IPS DF 4.7 (cell line): Measurements from ENCODE around the gene TDRD15.
A peak's percentile ranks its signal among the peaks of the same experiment; 100 is the strongest.
"Not testable (repeated sequence)": the region's sequence is repeated elsewhere in the genome, so short reads cannot be mapped to it uniquely, and the experiment has no call there.

ENCODE experiments used
- DNase-seq: peaks from one replicate; pipeline ENCODE4 v3.0.0-alpha.2; 2013; ENCODE audit warnings: low spot score; ENCODE audit errors: extremely low read depth

TDRD15 gene

DNA sequence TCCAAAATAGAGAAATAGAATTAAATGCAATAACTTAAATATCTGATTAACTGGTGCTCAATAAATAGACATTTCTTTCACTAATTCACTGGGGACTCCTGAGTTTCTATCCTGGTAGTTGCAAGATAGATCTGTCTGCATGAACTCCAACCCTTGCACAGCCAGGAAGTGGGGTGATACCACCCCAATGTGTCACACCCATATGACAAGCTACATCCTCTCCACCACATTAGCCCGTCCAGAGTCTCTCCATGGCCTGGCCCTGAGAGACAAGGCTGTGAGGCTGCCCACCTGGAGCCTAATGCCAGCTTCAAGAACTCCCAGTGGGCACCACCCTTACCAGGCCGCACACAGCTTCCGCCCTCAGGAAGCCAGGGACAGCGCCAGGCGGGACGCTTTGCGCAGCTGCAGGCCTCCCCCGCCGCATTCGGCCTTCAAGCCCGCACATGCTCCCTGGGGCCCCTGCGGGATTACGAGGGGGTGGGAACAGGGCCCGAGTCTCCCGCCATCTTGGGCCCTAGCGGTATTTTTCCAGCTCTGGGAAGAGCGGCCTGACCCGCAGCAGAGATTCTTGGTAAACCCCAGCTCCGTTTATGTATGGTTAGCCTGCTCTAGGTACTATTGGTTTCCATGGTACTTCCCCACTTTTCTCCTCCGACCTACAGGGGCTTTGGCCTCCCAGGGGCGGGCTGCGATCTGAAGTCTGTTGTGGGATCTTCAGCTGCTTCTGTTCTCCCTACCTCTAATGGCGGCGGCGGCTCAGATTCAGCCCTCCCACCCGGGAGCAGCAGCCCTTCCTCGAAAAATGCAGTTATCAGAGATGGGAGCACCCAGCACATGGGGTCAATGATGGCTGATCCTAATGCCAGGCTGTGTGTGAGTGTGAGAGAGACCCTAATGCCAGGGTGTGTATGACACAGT is at the start of gene TDRD15:
TSS of gene TDRD15 (plus strand) at position 496 of the 921 bp plus-strand sequence. CDS start 13,500 bp downstream, outside the sequence.
- DNase-seq = no peak

DNA sequence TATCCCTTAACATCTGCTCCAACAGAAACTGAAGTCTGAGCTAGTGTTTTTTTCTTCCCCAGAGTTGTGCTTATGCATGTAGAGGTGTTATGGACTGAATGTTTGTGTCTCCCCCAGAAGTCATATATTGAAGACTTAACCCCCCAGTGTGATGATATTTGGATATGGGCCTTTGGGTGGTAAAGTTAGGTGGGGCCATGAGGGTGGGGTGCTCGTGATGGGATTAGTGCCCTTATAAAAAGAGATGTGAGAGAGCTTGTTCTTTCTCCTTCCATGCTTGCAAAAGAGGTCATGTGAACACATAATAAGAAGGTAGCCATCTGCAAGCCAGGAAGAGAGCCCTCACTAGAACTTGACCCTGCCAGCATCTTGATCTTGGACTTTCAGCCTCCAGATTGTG is 45.5 kb upstream of the TDRD15 start:
- no peak for DNase-seq

DNA sequence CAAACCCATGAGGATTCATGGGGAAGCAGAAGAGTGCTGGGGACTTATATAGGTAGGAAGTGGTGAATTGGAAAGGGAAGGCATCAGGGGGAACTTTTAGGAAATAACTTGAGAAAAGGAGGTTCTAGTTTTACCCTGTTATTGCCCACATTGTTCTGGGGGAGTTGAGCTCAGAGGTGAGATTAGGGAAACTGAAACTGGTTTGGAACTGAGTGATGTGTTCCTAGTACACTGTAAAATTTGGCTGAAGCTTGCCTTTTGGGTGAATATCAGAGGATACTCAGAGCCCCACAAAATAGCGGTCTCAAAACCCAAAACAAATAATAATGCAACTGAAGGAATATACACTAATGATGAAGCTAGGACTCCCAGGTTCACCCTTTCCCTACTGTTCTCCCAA is 40.3 kb upstream of the TDRD15 start:
- DNase-seq = no peak

DNA sequence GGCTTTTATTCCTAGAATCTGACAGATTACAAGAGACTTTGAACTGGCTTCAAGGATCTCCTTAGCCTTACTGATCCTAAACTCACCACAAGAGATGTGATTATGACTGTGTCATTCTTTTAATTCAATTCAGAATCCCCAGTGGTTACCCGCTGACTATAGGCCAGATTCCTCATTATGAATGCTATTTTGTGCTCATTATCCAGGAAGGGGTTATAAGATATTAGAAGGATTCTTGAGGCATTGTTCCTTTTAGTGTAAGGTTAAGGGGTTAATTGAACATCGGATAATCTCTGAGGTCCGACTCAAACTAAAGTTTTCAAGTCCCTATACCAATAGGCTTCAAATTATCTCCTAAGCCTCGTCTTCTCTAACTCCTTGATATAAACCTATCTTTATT is 39.4 kb upstream of the TDRD15 start:
- DNase-seq = no peak

DNA sequence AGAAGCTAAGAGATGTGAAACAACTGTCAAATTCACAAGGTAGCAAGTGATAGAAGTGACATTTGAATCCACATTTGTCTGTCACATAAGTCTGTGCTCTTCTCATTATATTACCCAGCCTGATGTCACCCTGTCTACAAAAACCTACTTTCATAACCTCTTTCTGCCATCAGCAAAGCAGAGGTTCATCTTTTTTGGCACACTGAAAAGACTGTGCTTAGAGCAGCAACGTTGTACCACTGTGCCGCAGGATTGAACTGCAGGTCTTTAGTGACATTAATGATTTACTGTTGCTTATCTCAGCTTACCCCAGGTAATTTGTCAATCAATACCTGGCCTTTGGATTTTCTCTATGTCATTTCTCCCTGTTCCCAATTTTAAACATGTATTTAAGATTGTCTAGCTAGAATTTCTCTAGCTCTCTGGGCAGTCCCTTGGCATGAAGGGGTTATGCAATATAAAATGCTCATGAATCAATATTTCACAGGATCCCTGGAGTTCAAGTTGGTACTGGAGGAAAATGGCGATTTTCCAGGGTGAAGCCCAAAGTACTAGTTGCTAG is 31.4 kb upstream of the TDRD15 start:
- no peak for DNase-seq

DNA sequence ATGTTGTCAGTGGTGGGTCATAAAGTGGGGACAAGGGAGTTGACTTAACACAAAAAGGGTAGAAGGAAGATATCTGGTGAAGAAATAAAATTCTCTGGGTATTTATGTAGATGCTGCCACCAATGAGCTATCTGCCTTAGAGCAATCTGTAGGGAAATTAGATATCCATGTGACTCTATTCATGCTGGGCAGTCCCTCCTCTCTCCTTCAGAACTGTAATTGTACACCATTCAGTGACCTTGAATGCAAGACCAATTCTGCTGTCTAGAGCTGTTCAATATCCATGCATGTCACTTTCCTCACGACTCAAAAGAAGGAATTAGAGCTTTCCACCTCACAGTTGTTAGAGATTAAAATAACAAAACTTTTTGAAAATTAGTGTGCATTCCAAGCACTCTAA is 28.6 kb upstream of the TDRD15 start:
- no peak for DNase-seq

DNA sequence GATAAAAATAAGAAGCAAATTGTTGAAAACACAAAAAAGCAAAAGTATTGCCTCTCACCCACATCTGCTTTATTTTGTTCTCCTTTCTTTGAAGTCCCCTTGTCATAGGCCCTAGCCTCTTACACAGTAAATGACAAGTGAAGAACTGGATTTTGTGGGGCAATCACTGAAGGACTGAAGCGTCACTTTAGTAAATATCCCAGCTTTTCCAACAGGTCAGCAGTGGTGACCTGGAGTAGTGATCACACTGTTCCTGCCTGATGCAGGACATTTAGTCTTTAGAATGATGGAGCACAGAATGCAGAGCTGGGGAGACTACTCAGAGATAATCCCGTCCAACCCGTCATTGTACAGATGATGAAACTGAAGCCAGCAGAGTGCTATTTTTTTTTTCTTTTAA is 28.1 kb upstream of the TDRD15 start:
- no peak for DNase-seq

DNA sequence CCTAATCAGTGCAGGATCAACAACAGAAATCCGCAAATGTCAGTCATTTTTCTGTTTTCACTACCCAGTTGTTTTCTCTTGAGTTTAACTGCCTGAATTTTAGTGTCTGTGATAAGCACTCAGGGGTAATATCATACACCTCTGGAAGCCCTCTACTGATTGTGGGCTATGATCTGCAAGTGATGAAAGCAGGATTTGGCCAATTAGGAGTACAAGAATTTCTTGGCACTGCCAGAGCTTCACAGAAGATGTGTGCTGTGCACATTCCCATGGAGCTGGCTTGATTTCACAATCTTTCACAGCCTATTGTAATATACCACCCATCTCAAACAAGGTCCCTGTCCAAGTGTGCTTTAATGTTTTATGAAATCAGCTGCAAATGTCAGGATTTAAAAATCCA is 27.3 kb upstream of the TDRD15 start:
- DNase-seq = no peak

DNA sequence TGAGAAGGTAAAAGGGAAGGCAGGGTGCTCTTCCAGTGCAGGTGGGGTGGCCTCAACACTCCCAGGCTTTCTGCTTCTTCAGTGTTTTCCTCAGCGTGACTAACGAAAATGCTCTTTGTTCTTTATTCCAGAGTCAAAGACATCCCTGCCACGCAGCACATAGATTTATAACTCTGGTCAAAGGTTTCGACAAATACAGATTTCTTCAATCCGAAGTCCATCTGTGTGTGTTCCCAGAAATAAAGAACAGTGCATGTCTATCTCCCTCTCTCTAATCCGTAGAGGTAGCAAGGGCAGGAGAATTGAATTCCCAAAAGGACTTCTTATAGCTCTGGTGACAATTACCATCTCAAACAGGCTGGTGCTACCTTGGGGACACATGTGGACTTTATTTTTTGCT is 26.4 kb upstream of the TDRD15 start:
- no peak for DNase-seq

DNA sequence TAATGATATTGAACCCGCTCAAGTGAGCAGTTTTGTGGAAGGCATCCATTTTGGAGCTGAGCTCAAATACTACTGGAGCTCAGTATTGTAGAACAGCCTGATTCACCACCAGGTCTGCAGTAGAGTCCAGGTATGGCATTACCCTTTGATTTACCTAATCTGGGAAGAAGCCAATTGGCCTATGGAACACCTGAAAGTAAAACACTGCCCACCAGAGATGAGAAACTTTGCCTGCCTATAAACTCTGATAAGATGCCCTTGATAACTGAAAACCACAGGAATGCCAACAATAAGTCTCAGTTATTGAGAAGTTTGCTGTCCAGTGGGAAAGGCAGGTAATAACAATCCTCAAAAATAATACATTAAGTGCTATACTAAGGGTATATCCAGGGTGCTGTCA is 25.5 kb upstream of the TDRD15 start:
- DNase-seq = no peak

DNA sequence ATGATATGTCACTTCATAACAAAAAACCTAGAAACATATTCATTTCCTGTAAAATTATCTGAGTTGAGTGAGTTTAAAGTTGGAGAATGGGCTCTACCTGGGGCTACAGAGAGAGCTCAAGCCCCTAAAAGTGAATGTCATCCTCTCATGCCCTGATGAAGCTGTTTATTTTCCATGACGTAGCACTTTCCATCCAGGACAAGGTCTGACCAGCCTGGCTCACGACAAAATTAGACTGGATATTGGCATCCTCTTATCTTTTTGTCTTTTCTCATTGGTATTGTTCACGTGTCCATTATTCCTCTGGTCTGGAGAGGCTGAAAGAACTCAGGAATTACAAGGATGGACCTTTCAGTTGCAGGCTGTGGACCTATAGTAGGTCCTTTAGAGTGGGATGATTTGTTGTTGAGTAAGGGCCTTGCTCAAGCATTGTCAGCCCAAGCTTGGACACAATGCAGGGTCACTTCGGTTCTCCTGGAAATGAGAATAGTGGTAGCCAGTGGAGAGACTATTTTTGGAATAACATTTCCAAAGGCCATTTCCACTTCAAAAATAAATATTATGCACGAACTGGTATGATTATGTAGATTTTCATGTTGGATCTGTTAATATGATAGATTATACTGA is 24.4 kb upstream of the TDRD15 start:
- no peak for DNase-seq

DNA sequence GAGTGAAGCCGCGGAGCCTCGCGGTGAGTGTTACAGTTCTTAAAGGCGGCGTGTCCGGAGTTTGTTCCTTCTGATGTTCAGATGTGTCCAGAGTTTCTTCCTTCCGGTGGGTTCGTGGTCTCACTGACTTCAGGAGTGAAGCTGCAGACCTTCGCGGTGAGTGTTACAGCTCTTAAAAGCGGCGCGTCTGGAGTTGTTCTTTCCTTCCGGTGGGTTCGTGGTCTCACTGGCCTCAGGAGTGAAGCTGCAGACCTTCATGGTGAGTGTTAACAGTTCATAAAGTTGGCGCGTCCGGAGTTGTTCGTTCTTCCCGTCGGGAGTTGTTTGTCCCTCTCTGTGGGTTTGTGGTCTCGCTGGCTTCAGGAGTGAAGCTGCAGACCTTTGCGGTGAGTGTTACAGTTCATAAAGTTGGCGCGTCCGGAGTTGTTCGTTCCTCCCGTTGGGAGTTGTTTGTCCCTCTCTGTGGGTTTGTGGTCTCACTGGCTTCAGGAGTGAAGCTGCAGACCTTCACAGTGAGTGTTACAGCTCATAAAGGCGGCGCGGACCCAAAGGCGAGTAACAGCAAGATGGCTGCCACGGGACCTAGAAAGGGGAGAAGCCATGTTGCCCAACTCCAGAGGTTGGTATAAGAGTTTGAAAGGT is 22.1 kb upstream of the TDRD15 start:
- not testable (repeated sequence) for DNase-seq

DNA sequence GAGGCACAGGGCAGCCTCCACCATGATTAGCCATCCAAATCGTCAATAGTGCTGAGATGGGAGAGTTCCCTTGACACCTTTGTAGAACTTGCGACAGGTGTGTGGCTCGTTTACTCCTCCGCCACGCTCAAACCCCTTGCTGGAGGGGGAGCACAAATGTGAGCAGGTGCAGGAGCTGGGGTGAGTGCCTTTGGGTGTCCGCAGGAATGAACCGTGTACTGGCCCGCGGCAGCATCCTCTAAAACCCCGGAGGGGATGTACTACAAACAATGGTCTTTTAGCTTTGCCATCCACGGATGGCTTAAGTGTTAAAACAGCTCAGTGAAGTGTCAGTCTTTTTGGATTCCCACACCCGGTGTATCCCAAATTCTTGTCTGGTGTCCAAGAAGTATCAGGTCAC is 21.4 kb upstream of the TDRD15 start:
- DNase-seq = no peak

DNA sequence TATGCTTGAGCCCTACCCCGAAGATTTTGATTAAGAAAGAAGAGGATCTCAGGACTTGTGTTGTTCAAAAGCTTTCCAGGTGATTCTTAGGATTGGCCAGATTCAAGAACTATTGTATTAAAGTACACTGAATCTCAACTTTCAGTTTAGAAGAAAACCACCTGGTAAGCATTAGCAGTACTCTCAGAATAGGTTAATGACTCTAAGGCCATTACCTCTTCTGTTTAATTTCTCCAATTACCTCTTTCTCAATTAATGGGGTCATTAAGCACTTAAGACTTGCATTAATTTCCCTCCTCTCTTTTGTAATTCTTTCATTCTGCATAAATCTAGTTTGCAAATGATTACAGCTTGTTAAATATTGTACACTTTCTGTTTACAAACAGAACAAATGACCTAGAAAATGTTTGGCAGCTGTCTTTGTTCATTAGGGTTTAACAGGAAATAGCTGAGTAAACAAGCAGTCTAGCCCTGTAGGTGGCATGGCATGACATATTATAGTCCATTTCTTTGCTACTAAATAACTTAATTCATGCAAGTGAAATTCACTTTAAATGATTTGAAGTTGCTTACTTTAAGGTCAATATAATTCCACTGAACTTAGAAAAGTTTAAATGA is 20.4 kb upstream of the TDRD15 start:
- no peak for DNase-seq

DNA sequence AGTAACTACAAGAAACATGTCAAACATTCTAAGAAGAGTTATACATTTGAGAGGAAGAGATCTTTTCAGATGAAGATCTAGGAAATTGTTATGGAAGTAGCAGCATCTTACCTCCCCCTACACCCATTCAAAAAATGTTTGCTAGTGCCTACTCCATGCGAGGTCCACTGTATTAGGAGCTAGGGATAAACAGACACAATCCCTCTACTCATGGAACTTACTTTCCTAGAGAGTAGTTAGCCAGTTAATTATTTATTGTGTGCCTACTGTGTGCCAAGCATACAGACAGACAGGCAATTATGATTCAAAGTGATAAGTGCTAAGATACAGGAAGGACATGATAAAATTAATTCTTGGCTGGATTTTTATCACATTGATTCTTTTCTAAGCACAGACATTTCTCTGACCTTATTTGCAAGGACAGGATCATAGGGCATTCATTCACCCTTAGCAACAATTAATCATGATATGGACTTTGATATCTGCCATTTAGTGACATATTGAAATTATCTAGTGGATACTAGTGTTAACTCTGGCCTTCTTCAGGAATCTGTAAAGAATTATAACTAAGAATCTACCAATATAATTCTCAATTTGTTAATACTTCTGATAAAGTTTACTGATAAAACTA is 19.6 kb upstream of the TDRD15 start:
- DNase-seq = no peak

DNA sequence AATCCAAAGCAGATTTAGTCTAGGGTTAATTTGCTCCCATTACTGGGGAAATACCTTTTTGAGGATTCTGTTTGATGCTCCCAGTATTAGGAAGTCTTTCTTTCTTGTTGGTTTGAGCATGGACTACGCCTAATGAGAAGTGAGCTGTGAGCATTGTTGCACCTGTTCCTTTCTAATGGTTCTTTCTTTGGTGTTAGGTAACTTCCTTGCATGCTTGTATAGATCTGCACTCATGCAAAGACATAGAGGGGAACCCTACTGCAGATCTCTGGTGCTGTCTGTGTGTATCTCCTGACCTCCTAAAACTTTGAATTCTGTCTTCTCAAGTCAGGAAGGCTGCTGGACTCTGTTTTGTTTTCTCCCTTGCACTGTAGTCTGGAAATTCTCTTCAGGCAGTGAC is 12.8 kb upstream of the TDRD15 start:
- DNase-seq = no peak

DNA sequence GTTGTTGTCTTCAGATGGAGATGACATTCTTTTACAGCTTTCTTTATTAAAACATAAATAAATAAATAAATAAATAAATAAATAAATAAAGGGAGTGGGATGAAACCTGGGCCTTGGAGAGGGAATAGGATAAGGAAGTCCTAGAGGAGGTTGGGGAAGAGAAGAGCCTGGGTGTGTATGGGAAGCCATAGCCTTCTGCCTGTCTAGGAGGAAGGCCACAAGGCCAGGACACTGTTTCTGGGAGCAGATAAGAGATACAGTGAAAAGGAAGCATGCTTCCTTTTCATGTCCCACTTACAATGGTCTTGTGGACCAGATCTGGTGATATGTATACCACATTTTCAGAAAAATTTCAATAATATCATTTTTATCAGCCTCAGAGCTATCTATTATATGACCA is 6.1 kb upstream of the TDRD15 start:
- no peak for DNase-seq

DNA sequence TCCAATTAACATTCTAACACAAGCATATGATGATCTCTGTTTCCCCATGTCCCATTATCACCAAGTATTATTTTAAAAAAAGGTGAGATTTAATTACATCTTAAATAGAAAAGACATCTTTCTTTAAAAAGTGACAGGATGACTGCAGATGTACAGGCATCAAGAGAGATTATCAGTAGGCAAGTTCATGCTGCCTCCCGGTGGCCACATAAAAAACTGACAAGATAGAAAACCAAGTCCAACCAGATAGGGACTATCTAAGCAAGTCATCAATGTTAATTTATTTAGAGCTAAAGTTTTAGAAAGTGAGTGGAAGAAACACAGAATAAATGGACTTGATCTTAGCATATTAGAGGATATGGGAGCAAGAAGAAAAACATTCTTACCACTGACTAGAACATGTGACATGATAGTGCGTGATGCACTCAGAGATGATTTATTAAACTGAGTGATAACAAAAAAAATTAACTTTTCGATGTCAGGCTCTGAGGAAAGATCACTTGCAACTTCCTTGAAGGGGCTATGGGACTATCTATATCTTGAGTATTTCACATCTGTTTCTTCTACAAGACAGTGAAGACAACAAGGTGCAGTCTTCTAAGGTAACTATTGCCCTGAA is 5.4 kb upstream of the TDRD15 start:
- peak; percentile 5 for DNase-seq

DNA sequence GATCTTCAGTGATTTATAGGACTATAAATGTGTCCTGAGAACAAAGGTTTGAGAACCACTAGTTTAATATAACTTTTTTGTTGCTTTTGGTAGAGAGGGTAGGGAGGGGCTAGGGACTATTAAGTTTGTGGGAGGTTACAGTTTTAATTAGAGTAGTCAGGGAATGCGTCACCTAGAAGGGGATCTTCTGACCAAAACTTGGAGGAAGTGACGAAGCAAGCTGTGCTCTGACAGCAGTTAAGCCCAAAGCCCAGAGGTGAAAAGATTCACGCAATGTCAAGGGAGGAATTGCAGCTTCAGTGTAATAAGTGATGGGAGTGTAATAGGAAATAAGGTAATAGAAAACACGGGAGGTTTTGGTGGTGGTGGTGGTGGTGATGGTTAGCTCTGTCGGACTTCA is 8.1 kb downstream of the TDRD15 start:
- DNase-seq = no peak

DNA sequence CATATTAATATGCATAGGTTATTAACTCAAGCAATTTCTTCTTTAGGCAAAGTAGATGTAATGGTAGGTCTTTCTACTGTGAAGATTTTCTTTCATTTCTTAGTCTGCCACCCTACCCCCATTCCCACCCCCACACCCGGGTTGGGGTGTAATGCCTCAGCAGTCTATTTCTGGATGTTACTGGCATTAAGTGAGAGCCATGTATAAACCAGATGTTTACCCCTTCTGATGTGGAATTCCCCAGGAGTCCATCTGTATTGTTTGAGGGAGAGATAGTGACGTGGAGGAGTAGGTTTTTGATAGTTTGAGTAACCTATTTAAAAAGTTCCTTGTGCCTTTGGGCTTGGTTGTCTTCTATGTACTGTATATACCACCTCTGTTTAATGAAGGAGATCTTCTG is 11.8 kb downstream of the TDRD15 start:
- DNase-seq = no peak

DNA sequence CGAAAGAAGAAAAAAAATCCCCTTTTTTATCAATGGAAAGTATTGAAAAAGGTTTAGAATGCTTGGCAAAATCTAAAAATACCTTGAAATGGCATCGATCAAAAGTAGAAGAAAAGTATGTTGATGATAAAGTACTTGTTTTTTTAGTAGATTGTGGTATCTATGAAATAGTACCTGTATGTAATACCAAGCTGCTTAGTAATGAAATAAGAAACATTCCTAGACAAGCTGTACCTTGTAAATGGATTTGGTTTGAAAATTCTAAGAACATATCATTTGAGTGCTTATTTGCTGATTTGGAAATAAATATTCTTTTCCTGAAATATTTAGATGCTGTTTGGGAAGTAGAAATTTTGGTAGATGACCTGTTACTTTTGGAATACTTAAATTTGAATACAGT is 18.4 kb downstream of the TDRD15 start:
- DNase-seq = no peak
